ENCODE results near the gene TDRKH. TPM values are rescaled to one million over a fixed set of nuclear protein-coding genes. Genes with fewer than 3 reads are reported as not detected.
A peak's percentile ranks its signal among the peaks of the same experiment; 100 is the strongest.

The TDRKH gene
- total and polyA plus RNA-seq, 2 of the 13 experiments (the other 11 are each of a cell fraction or from before 2014, with no cell fraction given): 3.9 to 5.4 TPM

GRCh38 chr1:151790071-151790939, at the start of gene TDRKH (continued):
- TF ChIP-seq ZBTB38 (CRISPR knock-in tag; IDR thresholded peaks at IDR 0.05): peak; percentile 85
- peak; percentile 85; the same call in 1 of the 2 replicates for TF ChIP-seq ZNF891 (CRISPR knock-in tag; IDR thresholded peaks at IDR 0.05)
- TF ChIP-seq MYC (CRISPR knock-in tag; IDR thresholded peaks at IDR 0.05; ENCODE audit: borderline replicate concordance): peak; percentile 69
- peak; percentile 63; the same call in 1 of the 2 replicates for TF ChIP-seq DNMT1 (CRISPR knock-in tag; IDR thresholded peaks at IDR 0.05)
- TF ChIP-seq IKZF4 (CRISPR knock-in tag; IDR thresholded peaks at IDR 0.05; ENCODE audit: borderline replicate concordance, low read depth, not compliant biosample characterization): peak; percentile 92
- TF ChIP-seq POLR2AphosphoS2 (IDR thresholded peaks at IDR 0.05; ENCODE audit: low read depth, low read length): no peak
- no peak for TF ChIP-seq ZSCAN30 (CRISPR knock-in tag; IDR thresholded peaks at IDR 0.05)
- 0 out of 2 replicates have a peak, but pooled peaks have one; percentile 24 for TF ChIP-seq RERE (CRISPR knock-in tag; IDR thresholded peaks at IDR 0.05; ENCODE audit: low read depth)
- TF ChIP-seq JUNB (CRISPR knock-in tag; IDR thresholded peaks at IDR 0.05; ENCODE audit: borderline replicate concordance): peak; percentile 68
- TF ChIP-seq POLR2G (IDR thresholded peaks at IDR 0.05; ENCODE audit: low read depth, low read length): peak; percentile 66
- peak; percentile 65 for TF ChIP-seq ZNF143 (CRISPR knock-in tag; IDR thresholded peaks at IDR 0.05)
- peak; percentile 86 for TF ChIP-seq TFDP2 (CRISPR knock-in tag; IDR thresholded peaks at IDR 0.05)
- no peak for TF ChIP-seq NONO (IDR thresholded peaks at IDR 0.05)
- TF ChIP-seq NONO (CRISPR knock-in tag; conservative IDR thresholded peaks at IDR 0.05): peak; percentile 92
- 0 out of 2 replicates have a peak, but pooled peaks have one; percentile 56 for TF ChIP-seq E2F5 (CRISPR knock-in tag; conservative IDR thresholded peaks at IDR 0.05)
- TF ChIP-seq ATF7 (IDR thresholded peaks at IDR 0.05): no peak
- TF ChIP-seq ATF7 (CRISPR knock-in tag; IDR thresholded peaks at IDR 0.05): peak; percentile 61; the same call in 1 of the 2 replicates
- TF ChIP-seq ARID3A (IDR thresholded peaks at IDR 0.05; ENCODE audit: low read depth, low read length): no peak
- TF ChIP-seq ZNF343 (CRISPR knock-in tag; IDR thresholded peaks at IDR 0.05): 0 out of 2 replicates have a peak, but pooled peaks have one; percentile 46
- no peak for TF ChIP-seq SETDB1 (CRISPR knock-in tag; IDR thresholded peaks at IDR 0.05; ENCODE audit: borderline replicate concordance)
